ENCODE measurements around the gene HMG20A. TPM values are rescaled to one million over a fixed set of nuclear protein-coding genes. Genes with fewer than 3 reads are reported as not detected.

HMG20A gene
- total RNA-seq, 3 donors from 2014 or later: 35.8 to 48.2 (median 46.4) TPM

DNA sequence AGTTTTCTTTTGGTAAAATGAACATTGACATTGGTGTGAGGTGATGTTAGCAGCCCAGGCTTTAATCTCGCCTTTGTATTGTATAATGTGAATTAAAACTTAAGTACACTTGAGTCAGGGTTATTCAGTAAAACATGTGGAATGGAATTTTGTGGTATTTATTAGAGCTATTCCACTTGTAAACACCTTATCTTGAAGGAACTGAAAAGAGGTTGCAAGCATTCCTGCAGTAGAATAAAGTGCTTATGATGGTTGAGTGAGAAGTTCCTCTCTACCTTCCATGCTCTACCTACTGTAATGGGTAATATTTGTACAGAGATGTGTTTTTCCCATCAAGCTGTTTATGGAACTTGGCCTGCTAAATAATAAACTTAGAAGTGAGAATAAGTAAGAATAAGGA, 36.1 kb downstream of the HMG20A start:
- no peak for DNase-seq (ENCODE audit: low spot score in 2 of 2)
- TF ChIP-seq POLR2A (IDR thresholded peaks at IDR 0.05): no peak
- no peak for TF ChIP-seq POLR2AphosphoS5 (IDR thresholded peaks at IDR 0.05)
- TF ChIP-seq, protein P1, sequence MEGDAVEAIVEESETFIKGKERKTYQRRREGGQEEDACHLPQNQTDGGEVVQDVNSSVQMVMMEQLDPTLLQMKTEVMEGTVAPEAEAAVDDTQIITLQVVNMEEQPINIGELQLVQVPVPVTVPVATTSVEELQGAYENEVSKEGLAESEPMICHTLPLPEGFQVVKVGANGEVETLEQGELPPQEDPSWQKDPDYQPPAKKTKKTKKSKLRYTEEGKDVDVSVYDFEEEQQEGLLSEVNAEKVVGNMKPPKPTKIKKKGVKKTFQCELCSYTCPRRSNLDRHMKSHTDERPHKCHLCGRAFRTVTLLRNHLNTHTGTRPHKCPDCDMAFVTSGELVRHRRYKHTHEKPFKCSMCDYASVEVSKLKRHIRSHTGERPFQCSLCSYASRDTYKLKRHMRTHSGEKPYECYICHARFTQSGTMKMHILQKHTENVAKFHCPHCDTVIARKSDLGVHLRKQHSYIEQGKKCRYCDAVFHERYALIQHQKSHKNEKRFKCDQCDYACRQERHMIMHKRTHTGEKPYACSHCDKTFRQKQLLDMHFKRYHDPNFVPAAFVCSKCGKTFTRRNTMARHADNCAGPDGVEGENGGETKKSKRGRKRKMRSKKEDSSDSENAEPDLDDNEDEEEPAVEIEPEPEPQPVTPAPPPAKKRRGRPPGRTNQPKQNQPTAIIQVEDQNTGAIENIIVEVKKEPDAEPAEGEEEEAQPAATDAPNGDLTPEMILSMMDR (IDR thresholded peaks at IDR 0.05): no peak
- H3K27me3 ChIP-seq: no peaks in the 10 kb centered on the region
- H3K27ac ChIP-seq: no peak overlapping the region
- no peaks in the 10 kb centered on the region for H3K4me1 ChIP-seq
- no peaks in the 10 kb centered on the region for H3K9me3 ChIP-seq
- no peak overlapping the region for H3K4me3 ChIP-seq
- intact Hi-C loops (cut with DNase I; ENCODE audit: low total_unique reads): no loop called here
- H3K36me3 ChIP-seq: no peaks in the 10 kb centered on the region

DNA sequence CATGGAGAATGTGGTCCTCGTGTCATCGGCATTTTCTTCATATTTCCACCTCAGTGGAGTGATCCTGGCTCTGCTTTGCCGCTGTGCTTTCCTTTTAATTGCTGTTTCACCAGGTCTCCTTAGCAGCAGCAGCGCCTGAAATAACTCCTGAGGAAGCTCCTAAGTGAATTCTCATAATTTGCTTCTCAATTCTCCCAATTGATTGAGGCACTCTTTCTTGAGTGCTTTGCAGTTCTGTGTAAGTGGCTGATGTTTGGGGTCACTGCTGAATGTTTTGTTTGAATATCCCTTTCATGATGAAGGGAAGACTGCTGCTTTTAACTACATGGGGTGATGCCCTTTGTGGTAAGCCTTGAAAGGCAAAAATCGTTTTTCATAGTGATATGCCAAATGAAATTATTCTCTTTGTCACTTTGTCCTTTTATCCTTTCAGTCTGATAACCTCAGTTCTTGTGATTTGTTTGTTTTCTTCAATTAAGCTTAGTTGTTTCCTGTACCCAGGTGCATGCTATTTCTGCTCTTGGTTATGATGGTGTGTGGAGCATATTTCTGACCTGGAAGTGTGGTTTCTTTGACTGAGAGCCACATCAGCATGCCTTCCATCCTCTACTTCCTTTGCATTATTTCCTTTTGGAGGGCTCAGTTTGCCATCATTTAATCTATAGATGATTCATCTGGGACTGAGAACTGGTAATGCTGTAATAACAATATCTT, 36.7 kb downstream of the HMG20A start:
- Histone ChIP-seq H3K27me3 (no peaks in the 10 kb centered on the region), H3K4me1 (no peaks in the 10 kb centered on the region), H3K9me3 (no peaks in the 10 kb centered on the region), H3K27ac (no peak overlapping the region), H3K36me3 (no peaks in the 10 kb centered on the region), H3K4me3 (no peak overlapping the region)
- intact Hi-C loops (cut with DNase I; ENCODE audit: low total_unique reads): no loop called here
- no peak for DNase-seq (ENCODE audit: low spot score in 2 of 2)
- TF ChIP-seq POLR2A (IDR thresholded peaks at IDR 0.05) (no peak), POLR2AphosphoS5 (IDR thresholded peaks at IDR 0.05) (no peak)
- TF ChIP-seq, protein P1 (IDR thresholded peaks at IDR 0.05): no peak

DNA sequence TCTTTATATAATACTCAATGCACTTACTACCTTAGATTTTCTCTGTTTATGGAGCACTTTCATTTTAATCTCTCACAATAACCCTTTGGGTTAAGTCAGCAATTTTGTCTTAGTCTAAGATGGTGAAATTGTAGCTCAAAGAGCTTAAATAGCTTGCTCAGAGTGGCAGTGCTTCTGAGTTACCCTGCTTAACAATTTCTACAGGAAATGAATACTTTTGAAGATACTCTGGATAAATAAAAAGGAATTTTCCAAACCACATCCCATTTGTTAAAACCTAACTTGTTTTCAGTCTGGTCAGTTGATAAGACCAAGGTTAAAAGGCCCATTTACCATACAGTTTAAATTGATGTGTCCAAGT, 37.2 kb downstream of the HMG20A start:
- Histone ChIP-seq H3K4me3 (no peak overlapping the region), H3K4me1 (no peaks in the 10 kb centered on the region), H3K9me3 (no peaks in the 10 kb centered on the region), H3K27me3 (no peaks in the 10 kb centered on the region), H3K36me3 (no peaks in the 10 kb centered on the region), H3K27ac (no peak overlapping the region)
- DNase-seq (ENCODE audit: low spot score in 2 of 2): no peak
- TF ChIP-seq POLR2AphosphoS5 (IDR thresholded peaks at IDR 0.05): no peak
- intact Hi-C loops (cut with DNase I; ENCODE audit: low total_unique reads): no loop called here

DNA sequence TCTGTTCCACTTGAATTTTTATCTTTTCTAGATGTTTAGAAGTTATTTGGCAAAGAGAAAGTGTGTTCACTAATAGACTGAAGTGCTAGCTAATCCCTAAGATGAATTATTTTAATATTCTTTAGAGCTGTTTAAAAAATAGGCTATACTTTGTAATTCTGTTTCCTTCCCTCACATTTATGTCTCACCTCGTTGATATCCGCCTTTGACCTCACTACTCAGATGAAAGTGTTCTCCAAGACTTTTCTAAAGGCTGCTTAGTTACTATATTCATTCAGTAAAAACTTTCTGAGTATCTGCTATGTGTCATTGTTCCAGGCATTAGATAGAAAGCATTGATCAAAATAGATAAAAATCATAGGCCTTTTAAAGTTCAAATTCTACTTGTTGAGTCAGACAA, 38.3 kb downstream of the HMG20A start:
- Histone ChIP-seq H3K9me3 (no peaks in the 10 kb centered on the region), H3K4me1 (no peaks in the 10 kb centered on the region), H3K36me3 (no peaks in the 10 kb centered on the region), H3K27ac (no peak overlapping the region), H3K4me3 (no peak overlapping the region), H3K27me3 (no peaks in the 10 kb centered on the region)
- TF ChIP-seq, protein P1 (IDR thresholded peaks at IDR 0.05): no peak
- TF ChIP-seq POLR2A (IDR thresholded peaks at IDR 0.05) (no peak), POLR2AphosphoS5 (IDR thresholded peaks at IDR 0.05) (no peak)
- intact Hi-C loops (cut with DNase I; ENCODE audit: low total_unique reads): no loop called here
- DNase-seq (ENCODE audit: low spot score in 2 of 2): no peak

DNA sequence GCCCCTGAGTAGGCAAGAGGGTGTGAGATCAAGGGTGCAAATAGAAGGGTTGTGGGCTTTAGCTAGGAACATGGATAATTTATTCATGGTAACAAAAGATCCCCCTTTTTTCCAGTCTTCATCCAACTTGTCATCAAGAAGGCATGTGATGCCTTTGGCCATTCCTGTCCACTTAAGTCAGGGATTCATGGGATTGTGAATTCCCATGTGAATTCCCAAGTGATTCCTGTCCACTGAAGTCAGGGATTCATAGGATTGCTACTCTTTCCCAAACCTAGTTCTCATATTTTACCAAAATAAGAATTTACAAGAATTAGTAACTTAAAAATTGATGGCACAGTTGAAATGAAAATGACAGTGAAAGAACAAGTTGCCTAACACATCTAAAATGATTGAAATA, 40.8 kb downstream of the HMG20A start:
- no peaks in the 10 kb centered on the region for H3K9me3 ChIP-seq
- no peak for TF ChIP-seq POLR2A (IDR thresholded peaks at IDR 0.05)
- no peak for TF ChIP-seq POLR2AphosphoS5 (IDR thresholded peaks at IDR 0.05)
- TF ChIP-seq, protein P1 (IDR thresholded peaks at IDR 0.05): no peak
- H3K36me3 ChIP-seq: no peaks in the 10 kb centered on the region
- no peak overlapping the region for H3K4me3 ChIP-seq
- intact Hi-C loops (cut with DNase I; ENCODE audit: low total_unique reads): no loop called here
- no peaks in the 10 kb centered on the region for H3K27me3 ChIP-seq
- H3K4me1 ChIP-seq: no peaks in the 10 kb centered on the region
- H3K27ac ChIP-seq: peak overlapping the region in 1 of 2 donors; percentile 3
- no peak for DNase-seq (ENCODE audit: low spot score in 2 of 2)
